ENCODE results near the gene ZNF273. TPM values are rescaled to one million over a fixed set of nuclear protein-coding genes. Genes with fewer than 3 reads are reported as not detected.

Gene ZNF273
- total RNA-seq, 4 donors from 2014 or later = 123 to 247 (median 164) TPM

GRCh38 chr7:64863969-64864368, 39.1 kb upstream of the ZNF273 start:
- H3K36me3 ChIP-seq = no peaks in the 10 kb centered on the region
- H3K4me1 ChIP-seq = no peaks in the 10 kb centered on the region
- DNase-seq (ENCODE audit: low spot score in 2 of 2) = no peak
- TF ChIP-seq POLR2A (IDR thresholded peaks at IDR 0.05) (no peak), EP300 (IDR thresholded peaks at IDR 0.05) (no peak), CTCF (IDR thresholded peaks at IDR 0.05) (no peak), POLR2AphosphoS5 (IDR thresholded peaks at IDR 0.05) (no peak)
- H3K4me3 ChIP-seq = no peak overlapping the region
- no peak overlapping the region for H3K27ac ChIP-seq
- WGBS = 77% methylated on average over 7 of the region's 7 CpGs
- no peaks in the 10 kb centered on the region for H3K9me3 ChIP-seq
- no peaks in the 10 kb centered on the region for H3K27me3 ChIP-seq

- H3K4me1 ChIP-seq = no peaks in the 10 kb centered on the region
- DNase-seq (ENCODE audit: low spot score in 2 of 2) = no peak
- TF ChIP-seq EP300 (IDR thresholded peaks at IDR 0.05) = no peak
- no peak for TF ChIP-seq POLR2AphosphoS5 (IDR thresholded peaks at IDR 0.05)
- no peak for TF ChIP-seq POLR2A (IDR thresholded peaks at IDR 0.05)
- no peak for TF ChIP-seq CTCF (IDR thresholded peaks at IDR 0.05)
- no peak overlapping the region for H3K27ac ChIP-seq
- no peak overlapping the region for H3K4me3 ChIP-seq
- no peaks in the 10 kb centered on the region for H3K27me3 ChIP-seq
- no peaks in the 10 kb centered on the region for H3K36me3 ChIP-seq
- WGBS = 89% methylated on average over 17 of the region's 18 CpGs
- no peaks in the 10 kb centered on the region for H3K9me3 ChIP-seq
Measured at GRCh38 chr7:64867863-64868440, 35.1 kb upstream of the ZNF273 start.

- Histone ChIP-seq H3K27ac (no peak overlapping the region), H3K4me3 (no peak overlapping the region), H3K4me1 (no peaks in the 10 kb centered on the region), H3K27me3 (no peaks in the 10 kb centered on the region), H3K9me3 (no peaks in the 10 kb centered on the region), H3K36me3 (no peaks in the 10 kb centered on the region)
- 88% methylated on average over 8 of the region's 11 CpGs for WGBS
- DNase-seq (ENCODE audit: low spot score in 2 of 2) = no peak
- TF ChIP-seq POLR2AphosphoS5 (IDR thresholded peaks at IDR 0.05) = no peak
- TF ChIP-seq CTCF (IDR thresholded peaks at IDR 0.05) = no peak
- no peak for TF ChIP-seq EP300 (IDR thresholded peaks at IDR 0.05)
- no peak for TF ChIP-seq POLR2A (IDR thresholded peaks at IDR 0.05)
Measured at GRCh38 chr7:64868499-64868898, 34.6 kb upstream of the ZNF273 start.

GRCh38 chr7:64869121-64869725, 33.9 kb upstream of the ZNF273 start:
- no peak for DNase-seq (ENCODE audit: low spot score in 2 of 2)
- no peak overlapping the region for H3K27ac ChIP-seq
- WGBS = 76% methylated on average over 8 of the region's 8 CpGs

More at GRCh38 chr7:64869121-64869725, 33.9 kb upstream of the ZNF273 start:
- no peak overlapping the region for H3K4me3 ChIP-seq
- no peaks in the 10 kb centered on the region for H3K9me3 ChIP-seq
- H3K36me3 ChIP-seq = no peaks in the 10 kb centered on the region
- no peaks in the 10 kb centered on the region for H3K27me3 ChIP-seq
- H3K4me1 ChIP-seq = no peaks in the 10 kb centered on the region
- TF ChIP-seq POLR2AphosphoS5 (IDR thresholded peaks at IDR 0.05) (no peak), POLR2A (IDR thresholded peaks at IDR 0.05) (no peak), EP300 (IDR thresholded peaks at IDR 0.05) (no peak), CTCF (IDR thresholded peaks at IDR 0.05) (no peak)

Measured in suprapubic skin (tissue), 4 donors.